GM21447 (cell line): ENCODE results near the gene SOX13.

Experiments used
- ATAC-seq: cut with Tn5 transposase; IDR thresholded peaks from one replicate; pipeline ENCODE4 v1.9.1; 2021; ENCODE audit not compliant: unreplicated experiment

SOX13 gene

GRCh38 chr1:204130178-204130577 lies 57.3 kb downstream of the SOX13 start:
- no peak for ATAC-seq

GRCh38 chr1:204130981-204131892 lies 58.3 kb downstream of the SOX13 start:
- ATAC-seq = no peak

- ATAC-seq = no peak
Observed at GRCh38 chr1:204131978-204132377, 59.1 kb downstream of the SOX13 start.

- no peak for ATAC-seq
Observed at GRCh38 chr1:204132718-204133117, 59.8 kb downstream of the SOX13 start.

- no peak for ATAC-seq
Observed at GRCh38 chr1:204134103-204134502, 61.2 kb downstream of the SOX13 start.

GRCh38 chr1:204136814-204137213 lies 63.9 kb downstream of the SOX13 start:
- ATAC-seq = no peak

- ATAC-seq = no peak
Observed at GRCh38 chr1:204139088-204139487, 66.2 kb downstream of the SOX13 start.

- ATAC-seq = no peak
Observed at GRCh38 chr1:204139952-204140351, 67.0 kb downstream of the SOX13 start.

- ATAC-seq = no peak
Observed at GRCh38 chr1:204141131-204141530, 68.2 kb downstream of the SOX13 start.

GRCh38 chr1:204142032-204142974 lies 69.4 kb downstream of the SOX13 start:
- ATAC-seq = no peak

GRCh38 chr1:204143276-204144041 lies 70.5 kb downstream of the SOX13 start:
- no peak for ATAC-seq

- no peak for ATAC-seq
Observed at GRCh38 chr1:204145033-204145504, 72.2 kb downstream of the SOX13 start.

- no peak for ATAC-seq
Observed at GRCh38 chr1:204146309-204146708, 73.4 kb downstream of the SOX13 start.

GRCh38 chr1:204146965-204147364 lies 74.0 kb downstream of the SOX13 start:
- ATAC-seq = no peak

- ATAC-seq = no peak
Observed at GRCh38 chr1:204147406-204148383, 74.8 kb downstream of the SOX13 start.

GRCh38 chr1:204149107-204149506 lies 76.2 kb downstream of the SOX13 start:
- no peak for ATAC-seq

GRCh38 chr1:204149635-204150565 lies 77.0 kb downstream of the SOX13 start:
- ATAC-seq = no peak

GRCh38 chr1:204150702-204151551 lies 78.0 kb downstream of the SOX13 start:
- no peak for ATAC-seq
